CD4-positive, alpha-beta T cell (primary cell): Measurements from ENCODE around the gene SLC23A2. TPM values are rescaled to one million over a fixed set of nuclear protein-coding genes. Genes with fewer than 3 reads are reported as not detected.
A peak's percentile ranks its signal among the peaks of the same experiment; 100 is the strongest.

Source experiments
- ATAC-seq: fragments of 200-7000 bp; cut with Tn5 transposase; one replicate; pipeline ENCODE4 v1.10.0; 2022; ENCODE audit warnings: mild to moderate bottlenecking; ENCODE audit not compliant: poor library complexity
- CTCF ChIA-PET: fragments of 350-600 bp; sonication (Branson Sonifier 250); formaldehyde crosslinking; loops from one replicate; lab custom pipeline; 2021; ENCODE audit warnings: antibody characterized with exemption, inconsistent platforms; lab: Charles Lee
- POLR2A ChIA-PET: fragments of 350-600 bp; sonication (Branson Sonifier 250); formaldehyde crosslinking; loops from one replicate; lab custom pipeline; 2021; ENCODE audit warnings: antibody characterized with exemption, inconsistent platforms; lab: Charles Lee
- DNase-seq, 14 experiments: peaks; one replicate each; pipeline ENCODE4 v3.0.0-alpha.2; 2013 to 2020; ENCODE audit warnings: mixed read lengths in 2 of 14
- H3K27ac ChIP-seq, 2 donors: one replicate each; pipeline versions ENCODE4 v1.5.1 to v1.7.0; 2013; ENCODE audit warnings: low read length in 2 of 2, low read depth in 1 of 2, mild to moderate bottlenecking in 1 of 2
- H3K27me3 ChIP-seq, 2 experiments: 1 replicate in 1 of 2; 2 replicates in 1 of 2; pipeline versions ENCODE4 v1.6.1 to v1.7.0; 2013; ENCODE audit warnings: low read length in 2 of 2, control low read depth in 1 of 2, mild to moderate bottlenecking in 1 of 2, moderate library complexity in 1 of 2; ENCODE audit not compliant: insufficient read depth in 2 of 2, control insufficient read depth in 1 of 2
- H3K36me3 ChIP-seq: one replicate; pipeline ENCODE4 v1.6.1; 2013; ENCODE audit warnings: low read length, control low read depth; ENCODE audit not compliant: insufficient read depth
- H3K4me1 ChIP-seq: one replicate; pipeline ENCODE4 v1.6.1; 2013; ENCODE audit warnings: low read length, control low read depth; ENCODE audit not compliant: insufficient read depth
- H3K4me3 ChIP-seq: one replicate; pipeline ENCODE4 v1.5.1; 2013; ENCODE audit warnings: mild to moderate bottlenecking, low read length, moderate library complexity
- H3K9me3 ChIP-seq, 2 experiments: 1 replicate in 1 of 2; 2 replicates in 1 of 2; pipeline versions ENCODE4 v1.6.1 to v1.7.0; 2013; ENCODE audit warnings: low read length in 2 of 2, mild to moderate bottlenecking in 2 of 2, control low read depth in 1 of 2, moderate library complexity in 1 of 2; ENCODE audit not compliant: control insufficient read depth in 1 of 2, insufficient read depth in 1 of 2
- H3K27ac Mint-ChIP-seq: one replicate; pipeline ENCODE4 v1.8.0; 2020; ENCODE audit warnings: mixed read lengths
- H3K27me3 Mint-ChIP-seq: one replicate; pipeline ENCODE4 v1.8.0; 2021; ENCODE audit warnings: mixed read lengths
- H3K36me3 Mint-ChIP-seq: one replicate; pipeline ENCODE4 v1.8.0; 2021; ENCODE audit warnings: low read depth, mixed read lengths
- H3K4me1 Mint-ChIP-seq: one replicate; pipeline ENCODE4 v1.8.0; 2021; ENCODE audit warnings: low read depth, mixed read lengths
- H3K4me3 Mint-ChIP-seq: one replicate; pipeline ENCODE4 v1.8.0; 2020; ENCODE audit warnings: mild to moderate bottlenecking, mixed read lengths
- H3K9me3 Mint-ChIP-seq: one replicate; pipeline ENCODE4 v1.8.0; 2020; ENCODE audit warnings: mixed read lengths
- intact Hi-C, 2 experiments: fragments of 100-400 bp; cut with DNase I in 1 of 2; cut with micrococcal nuclease in 1 of 2; formaldehyde crosslinking; loops; one replicate each; pipeline versions ENCODE4 v1.15.1 to v1.9.0; 2023 to 2025; cut with DNase I, micrococcal nuclease
- total RNA-seq, 174 experiments: library from RNA in 2 of 174; stranded (reverse) in 2 of 174; gene quantifications; one replicate each; pipeline ENCODE4 v1.2.3 and lab custom pipeline; 2021 to 2026
- TF ChIP-seq, protein P1 (sequence below): fragments of 200-600 bp; IDR thresholded peaks from one replicate; pipeline ENCODE4 v1.8.0; 2022; ENCODE audit warnings: antibody characterized with exemption, mild to moderate bottlenecking

The SLC23A2 gene
- total RNA-seq, 2 experiments from 2014 or later, result 22.8 to 23.0 TPM

DNA sequence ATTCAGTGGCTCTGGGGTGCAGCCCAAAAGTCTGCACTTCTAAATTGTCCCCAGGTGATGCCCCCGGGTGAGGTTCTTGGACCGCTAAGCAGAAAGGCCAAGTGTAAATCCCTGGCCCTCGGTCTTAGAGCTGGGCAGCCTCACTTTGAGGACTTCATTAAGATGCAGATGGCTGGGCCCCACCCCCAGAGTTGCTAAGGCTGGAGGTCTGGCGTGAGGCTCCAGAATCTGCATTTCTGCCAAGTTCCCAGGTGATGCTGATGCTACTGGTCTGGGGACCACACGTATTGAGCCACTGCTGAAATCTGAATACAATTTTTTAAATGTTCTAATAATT, 735 bp upstream of the SLC23A2 start:
- Mint-ChIP-seq H3K27ac (peak overlapping the region; percentile 90), H3K4me3 (peak overlapping the region; percentile 100), H3K36me3 (peaks cover 9% of the 10 kb centered on the region), H3K9me3 (no peaks in the 10 kb centered on the region), H3K27me3 (no peaks in the 10 kb centered on the region), H3K4me1 (peaks cover 39% of the 10 kb centered on the region)
- DNase-seq (peak in 1 of 14 experiments; percentile 1), ATAC-seq (no peak)
- ChIA-PET POLR2A (no interaction called here), CTCF (no interaction called here)
- no peak overlapping the region for H3K27ac ChIP-seq
- H3K27me3 ChIP-seq, result no peaks in the 10 kb centered on the region
- H3K4me1 ChIP-seq, result peaks cover 34% of the 10 kb centered on the region
- TF ChIP-seq, protein P1, sequence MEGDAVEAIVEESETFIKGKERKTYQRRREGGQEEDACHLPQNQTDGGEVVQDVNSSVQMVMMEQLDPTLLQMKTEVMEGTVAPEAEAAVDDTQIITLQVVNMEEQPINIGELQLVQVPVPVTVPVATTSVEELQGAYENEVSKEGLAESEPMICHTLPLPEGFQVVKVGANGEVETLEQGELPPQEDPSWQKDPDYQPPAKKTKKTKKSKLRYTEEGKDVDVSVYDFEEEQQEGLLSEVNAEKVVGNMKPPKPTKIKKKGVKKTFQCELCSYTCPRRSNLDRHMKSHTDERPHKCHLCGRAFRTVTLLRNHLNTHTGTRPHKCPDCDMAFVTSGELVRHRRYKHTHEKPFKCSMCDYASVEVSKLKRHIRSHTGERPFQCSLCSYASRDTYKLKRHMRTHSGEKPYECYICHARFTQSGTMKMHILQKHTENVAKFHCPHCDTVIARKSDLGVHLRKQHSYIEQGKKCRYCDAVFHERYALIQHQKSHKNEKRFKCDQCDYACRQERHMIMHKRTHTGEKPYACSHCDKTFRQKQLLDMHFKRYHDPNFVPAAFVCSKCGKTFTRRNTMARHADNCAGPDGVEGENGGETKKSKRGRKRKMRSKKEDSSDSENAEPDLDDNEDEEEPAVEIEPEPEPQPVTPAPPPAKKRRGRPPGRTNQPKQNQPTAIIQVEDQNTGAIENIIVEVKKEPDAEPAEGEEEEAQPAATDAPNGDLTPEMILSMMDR, result no peak
- H3K9me3 ChIP-seq, result no peaks in the 10 kb centered on the region
- H3K36me3 ChIP-seq, result no peaks in the 10 kb centered on the region
- peak overlapping the region; percentile 76 for H3K4me3 ChIP-seq
- intact Hi-C loops, result loop anchor here in 1 of 2 experiments (5.0 to 10.0 kb wide), 2 partner anchors 40 to 73 kb away; no protein-coding TSS in a partner anchor

DNA sequence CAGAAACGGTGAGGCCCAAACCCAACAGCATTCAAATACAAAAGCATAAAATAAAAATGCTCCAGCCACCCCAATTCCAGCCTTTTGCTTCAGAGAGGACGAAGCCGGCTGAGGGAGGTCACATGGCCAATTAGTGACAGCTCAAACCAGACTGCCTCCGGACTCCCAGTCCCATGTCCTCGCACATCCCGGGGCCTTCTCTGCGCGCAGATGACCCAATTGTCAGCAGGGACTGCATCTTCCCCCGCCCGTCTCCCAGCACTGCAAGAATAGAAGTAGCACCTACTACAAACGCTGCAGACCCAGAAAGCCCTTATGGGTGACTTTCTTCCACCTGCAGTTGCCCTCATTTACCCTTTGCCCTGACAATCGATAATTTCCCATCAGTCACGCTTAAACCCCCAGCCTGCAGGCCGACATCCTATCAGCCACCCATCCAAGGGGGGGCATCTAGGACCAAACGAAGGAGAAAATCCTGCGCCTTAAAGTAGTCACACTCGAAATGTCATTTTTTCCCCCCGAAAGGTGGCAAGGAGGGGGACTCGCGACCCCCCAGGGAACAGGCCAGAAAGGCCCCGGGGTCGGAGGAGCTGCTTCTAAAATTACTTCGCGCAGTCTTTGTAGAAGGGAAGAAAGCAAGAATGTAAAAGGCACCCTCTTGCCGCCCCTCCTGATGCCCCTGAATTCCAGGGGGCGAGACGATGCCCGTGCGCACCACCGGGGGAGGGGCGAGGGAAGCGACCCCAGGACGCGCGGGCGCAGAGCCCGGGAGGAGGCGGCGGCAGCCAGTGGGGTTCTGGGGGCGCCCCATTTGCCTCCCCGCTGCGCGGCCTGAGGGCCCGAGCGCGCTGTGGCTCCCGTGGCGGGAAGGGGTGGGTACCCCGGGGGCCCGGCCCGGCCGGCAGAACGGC, 792 bp downstream of the SLC23A2 start:
- ChIA-PET CTCF (no interaction called here), POLR2A (interaction anchor here (0.7 to 1.5 kb wide), 8 partner anchors 28 to 187 kb away, joined by 3 to 5 read pairs (median 4); partner anchors contain the start of gene CDS2)
- Mint-ChIP-seq H3K4me1 (peaks cover 51% of the 10 kb centered on the region), H3K27ac (peak overlapping the region; percentile 83), H3K9me3 (no peaks in the 10 kb centered on the region), H3K36me3 (peaks cover 9% of the 10 kb centered on the region), H3K27me3 (no peaks in the 10 kb centered on the region), H3K4me3 (peak overlapping the region; percentile 93)
- Histone ChIP-seq H3K4me3 (peak overlapping the region; percentile 71), H3K27me3 (no peaks in the 10 kb centered on the region), H3K27ac (no peak overlapping the region), H3K4me1 (peaks cover 34% of the 10 kb centered on the region), H3K36me3 (no peaks in the 10 kb centered on the region), H3K9me3 (no peaks in the 10 kb centered on the region)
- ATAC-seq, result peak; percentile 27
- intact Hi-C loops, result loop anchor here in 1 of 2 experiments (5.0 to 10.0 kb wide), 2 partner anchors 38 to 74 kb away; no protein-coding TSS in a partner anchor
- TF ChIP-seq, protein P1, result no peak
- peak in 9 of 14 experiments; percentile 1 to 51 (median 28) for DNase-seq

DNA sequence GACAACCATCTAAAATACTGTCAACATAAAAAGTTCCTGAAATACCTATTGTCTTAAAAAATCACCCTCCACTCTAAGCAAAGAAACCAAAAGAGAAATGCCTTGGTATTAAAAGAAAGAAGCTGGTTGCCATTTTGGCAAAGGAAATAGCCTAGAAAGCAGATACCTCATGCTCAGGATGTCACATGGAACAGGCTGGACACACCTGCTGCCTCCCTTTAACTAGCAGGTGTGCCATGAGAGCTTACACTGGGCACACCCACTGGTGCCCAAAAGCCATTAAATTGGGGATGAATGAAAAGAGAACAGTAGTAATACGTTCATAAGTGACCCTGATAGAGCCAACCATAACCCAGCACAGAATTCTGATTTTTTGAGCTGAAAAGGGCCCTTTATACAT, 1.5 kb downstream of the SLC23A2 start:
- CTCF ChIA-PET, result no interaction called here
- H3K4me1 Mint-ChIP-seq, result peaks cover 57% of the 10 kb centered on the region
- H3K4me3 ChIP-seq, result peak overlapping the region; percentile 71

More for the DNA sequence above, 1.5 kb downstream of the SLC23A2 start:
- H3K27ac Mint-ChIP-seq, result peak overlapping the region; percentile 83
- H3K4me3 Mint-ChIP-seq, result peak overlapping the region; percentile 93
- H3K9me3 Mint-ChIP-seq, result no peaks in the 10 kb centered on the region
- intact Hi-C loops, result loop anchor here in 1 of 2 experiments (5.0 to 10.0 kb wide), 2 partner anchors 37 to 75 kb away; no protein-coding TSS in a partner anchor
- H3K27me3 Mint-ChIP-seq, result no peaks in the 10 kb centered on the region
- TF ChIP-seq, protein P1, result no peak
- H3K36me3 Mint-ChIP-seq, result peaks cover 9% of the 10 kb centered on the region
- no peak for ATAC-seq
- H3K4me1 ChIP-seq, result peaks cover 37% of the 10 kb centered on the region
- peak in 1 of 14 experiments; percentile 34 for DNase-seq
- H3K9me3 ChIP-seq, result no peaks in the 10 kb centered on the region
- no peaks in the 10 kb centered on the region for H3K36me3 ChIP-seq
- H3K27ac ChIP-seq, result no peak overlapping the region
- POLR2A ChIA-PET, result interaction anchor here (0.7 to 1.5 kb wide), 5 partner anchors 27 to 186 kb away, joined by 3 to 5 read pairs (median 4); partner anchors contain the start of gene CDS2
- no peaks in the 10 kb centered on the region for H3K27me3 ChIP-seq
